ENCODE results near the gene C3orf20.

Gene C3orf20

GRCh38 chr3:14803981-14804834, 129.3 kb downstream of the C3orf20 start:
- Histone ChIP-seq H3K4me2 (ENCODE audit: low read depth, low read length, poor library complexity, severe bottlenecking) (no peak overlapping the region), H3K9me3 (ENCODE audit: insufficient read depth, low read length) (no peaks in the 10 kb centered on the region), H3K27ac (ENCODE audit: low read depth, low read length) (no peak overlapping the region), H4K20me1 (ENCODE audit: low read depth, low read length) (no peaks in the 10 kb centered on the region), H3K9ac (ENCODE audit: low read length) (no peak overlapping the region), H3K4me3 (ENCODE audit: insufficient read depth, low read length, poor library complexity, severe bottlenecking) (no peak overlapping the region), H3K36me3 (ENCODE audit: low read length) (no peaks in the 10 kb centered on the region), H2AFZ (ENCODE audit: low read depth, low read length, severe bottlenecking) (no peak overlapping the region), H3K79me2 (ENCODE audit: insufficient read depth, low read length) (no peaks in the 10 kb centered on the region), H3K9me2 (replicated peaks; ENCODE audit: insufficient read depth, low read length) (no peaks in the 10 kb centered on the region), H3F3A (ENCODE audit: insufficient read depth) (no peaks in the 10 kb centered on the region), H3K27me3 (ENCODE audit: low read length) (no peaks in the 10 kb centered on the region)
- TF ChIP-seq CTCF (IDR thresholded peaks at IDR 0.05; ENCODE audit: insufficient read depth, low read length, poor library complexity, severe bottlenecking): no peak
- no peak for TF ChIP-seq EZH2phosphoT487 (conservative IDR thresholded peaks at IDR 0.05; ENCODE audit: low read length)

GRCh38 chr3:14804835-14805780, 130.2 kb downstream of the C3orf20 start:
- Histone ChIP-seq H3K4me3 (ENCODE audit: insufficient read depth, low read length, poor library complexity, severe bottlenecking) (no peak overlapping the region), H3K9ac (ENCODE audit: low read length) (no peak overlapping the region), H3K9me3 (ENCODE audit: insufficient read depth, low read length) (no peaks in the 10 kb centered on the region), H3F3A (ENCODE audit: insufficient read depth) (no peaks in the 10 kb centered on the region), H3K79me2 (ENCODE audit: insufficient read depth, low read length) (no peaks in the 10 kb centered on the region), H3K36me3 (ENCODE audit: low read length) (no peaks in the 10 kb centered on the region), H3K27ac (ENCODE audit: low read depth, low read length) (no peak overlapping the region), H3K9me2 (replicated peaks; ENCODE audit: insufficient read depth, low read length) (no peaks in the 10 kb centered on the region), H2AFZ (ENCODE audit: low read depth, low read length, severe bottlenecking) (no peak overlapping the region), H3K4me2 (ENCODE audit: low read depth, low read length, poor library complexity, severe bottlenecking) (no peak overlapping the region), H4K20me1 (ENCODE audit: low read depth, low read length) (no peaks in the 10 kb centered on the region), H3K27me3 (ENCODE audit: low read length) (no peaks in the 10 kb centered on the region)
- TF ChIP-seq EZH2phosphoT487 (conservative IDR thresholded peaks at IDR 0.05; ENCODE audit: low read length) (no peak), CTCF (IDR thresholded peaks at IDR 0.05; ENCODE audit: insufficient read depth, low read length, poor library complexity, severe bottlenecking) (no peak)

- Histone ChIP-seq H3K27ac (ENCODE audit: low read depth, low read length) (no peak overlapping the region), H4K20me1 (ENCODE audit: low read depth, low read length) (no peaks in the 10 kb centered on the region)
These were observed 131.1 kb downstream of the C3orf20 start for GRCh38 chr3:14805961-14806537.

More at GRCh38 chr3:14805961-14806537, 131.1 kb downstream of the C3orf20 start:
- Histone ChIP-seq H3K4me3 (ENCODE audit: insufficient read depth, low read length, poor library complexity, severe bottlenecking) (no peak overlapping the region), H2AFZ (ENCODE audit: low read depth, low read length, severe bottlenecking) (no peak overlapping the region), H3K27me3 (ENCODE audit: low read length) (no peaks in the 10 kb centered on the region), H3K9me3 (ENCODE audit: insufficient read depth, low read length) (no peaks in the 10 kb centered on the region), H3K4me2 (ENCODE audit: low read depth, low read length, poor library complexity, severe bottlenecking) (no peak overlapping the region), H3K79me2 (ENCODE audit: insufficient read depth, low read length) (no peaks in the 10 kb centered on the region), H3F3A (ENCODE audit: insufficient read depth) (no peaks in the 10 kb centered on the region), H3K36me3 (ENCODE audit: low read length) (no peaks in the 10 kb centered on the region), H3K9ac (ENCODE audit: low read length) (no peak overlapping the region), H3K9me2 (replicated peaks; ENCODE audit: insufficient read depth, low read length) (no peaks in the 10 kb centered on the region)
- TF ChIP-seq EZH2phosphoT487 (conservative IDR thresholded peaks at IDR 0.05; ENCODE audit: low read length) (no peak), CTCF (IDR thresholded peaks at IDR 0.05; ENCODE audit: insufficient read depth, low read length, poor library complexity, severe bottlenecking) (no peak)

All from SU-DHL-6 (cell line).